ENCODE measurements around the gene TMEM272. TPM values are rescaled to one million over a fixed set of nuclear protein-coding genes. Genes with fewer than 3 reads are reported as not detected.
A peak's percentile ranks its signal among the peaks of the same experiment; 100 is the strongest.

Gene TMEM272
- total and polyA plus RNA-seq, 8 donors = 0.03 to 0.37 TPM; not detected in 6

- intact Hi-C loops (cut with DNase I; ENCODE audit: low total_unique reads) = no loop called here
- Histone ChIP-seq H3K27me3 (no peaks in the 10 kb centered on the region), H3K27ac (no peak overlapping the region), H3K36me3 (no peaks in the 10 kb centered on the region), H3K9me3 (no peaks in the 10 kb centered on the region), H3K4me1 (peaks cover 0 to 11% (median 0%) of the 10 kb centered on the region in 4 donors), H3K4me3 (no peak overlapping the region)
- DNase-seq = peak in 1 of 2 donors; percentile 59
- WGBS, 5 donors = 71 to 75% (median 72%) methylated on average over 6 of the region's 6 CpGs
- TF ChIP-seq POLR2AphosphoS5 (IDR thresholded peaks at IDR 0.05) = no peak
- TF ChIP-seq, protein P1, sequence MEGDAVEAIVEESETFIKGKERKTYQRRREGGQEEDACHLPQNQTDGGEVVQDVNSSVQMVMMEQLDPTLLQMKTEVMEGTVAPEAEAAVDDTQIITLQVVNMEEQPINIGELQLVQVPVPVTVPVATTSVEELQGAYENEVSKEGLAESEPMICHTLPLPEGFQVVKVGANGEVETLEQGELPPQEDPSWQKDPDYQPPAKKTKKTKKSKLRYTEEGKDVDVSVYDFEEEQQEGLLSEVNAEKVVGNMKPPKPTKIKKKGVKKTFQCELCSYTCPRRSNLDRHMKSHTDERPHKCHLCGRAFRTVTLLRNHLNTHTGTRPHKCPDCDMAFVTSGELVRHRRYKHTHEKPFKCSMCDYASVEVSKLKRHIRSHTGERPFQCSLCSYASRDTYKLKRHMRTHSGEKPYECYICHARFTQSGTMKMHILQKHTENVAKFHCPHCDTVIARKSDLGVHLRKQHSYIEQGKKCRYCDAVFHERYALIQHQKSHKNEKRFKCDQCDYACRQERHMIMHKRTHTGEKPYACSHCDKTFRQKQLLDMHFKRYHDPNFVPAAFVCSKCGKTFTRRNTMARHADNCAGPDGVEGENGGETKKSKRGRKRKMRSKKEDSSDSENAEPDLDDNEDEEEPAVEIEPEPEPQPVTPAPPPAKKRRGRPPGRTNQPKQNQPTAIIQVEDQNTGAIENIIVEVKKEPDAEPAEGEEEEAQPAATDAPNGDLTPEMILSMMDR (IDR thresholded peaks at IDR 0.05) = peak in 3 of 7 experiments; percentile 19 to 33 (median 29)
These were observed 12.4 kb downstream of the TMEM272 start for GRCh38 chr13:51832471-51833152.

- no peak overlapping the region for H3K4me3 ChIP-seq
- no peak for TF ChIP-seq POLR2A (IDR thresholded peaks at IDR 0.05)
- TF ChIP-seq POLR2AphosphoS5 (IDR thresholded peaks at IDR 0.05) = no peak
- TF ChIP-seq EP300 (IDR thresholded peaks at IDR 0.05) = no peak
- TF ChIP-seq, protein P1 (IDR thresholded peaks at IDR 0.05) = no peak
- no peak overlapping the region for H3K27ac ChIP-seq
- no peaks in the 10 kb centered on the region for H3K27me3 ChIP-seq
- 90 to 97% (median 92%) methylated on average over 4 to 5 of the region's 5 CpGs for WGBS, 5 donors
- H3K4me1 ChIP-seq = peaks cover 0 to 22% (median 3%) of the 10 kb centered on the region in 4 donors
- intact Hi-C loops (cut with DNase I; ENCODE audit: low total_unique reads) = no loop called here
- DNase-seq = no peak
- H3K36me3 ChIP-seq = no peaks in the 10 kb centered on the region
- no peaks in the 10 kb centered on the region for H3K9me3 ChIP-seq
These were observed 13.5 kb downstream of the TMEM272 start for GRCh38 chr13:51831519-51831918.

DNA sequence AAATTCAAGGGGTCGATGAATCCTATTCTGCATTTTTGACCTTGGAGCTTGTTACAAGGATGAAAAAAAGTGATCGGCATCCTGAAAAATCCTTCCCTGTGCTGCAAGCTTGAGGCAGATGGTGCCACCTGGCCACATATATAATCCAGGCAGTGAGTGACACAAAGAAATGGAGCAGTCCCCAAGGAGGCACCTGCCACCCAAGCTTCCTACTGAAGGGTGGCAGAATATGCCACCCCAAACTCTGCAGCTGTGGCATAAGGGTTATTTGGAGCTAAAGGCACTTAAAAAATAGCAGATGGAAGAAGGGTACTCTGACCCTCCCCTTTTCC lies 15.4 kb downstream of the TMEM272 start:
- TF ChIP-seq, protein P1 (IDR thresholded peaks at IDR 0.05) = no peak
- TF ChIP-seq POLR2A (IDR thresholded peaks at IDR 0.05) = no peak
- no peak for TF ChIP-seq EP300 (IDR thresholded peaks at IDR 0.05)
- TF ChIP-seq POLR2AphosphoS5 (IDR thresholded peaks at IDR 0.05) = no peak
- no peak overlapping the region for H3K4me3 ChIP-seq
- H3K36me3 ChIP-seq = no peaks in the 10 kb centered on the region
- H3K9me3 ChIP-seq = no peaks in the 10 kb centered on the region
- no peak overlapping the region for H3K27ac ChIP-seq
- intact Hi-C loops (cut with DNase I; ENCODE audit: low total_unique reads) = no loop called here
- H3K4me1 ChIP-seq = peaks cover 0 to 42% (median 13%) of the 10 kb centered on the region in 4 donors
- no peak for DNase-seq
- no peaks in the 10 kb centered on the region for H3K27me3 ChIP-seq
- 87 to 98% (median 90%) methylated on average over 2 of the region's 2 CpGs for WGBS, 5 donors

DNA sequence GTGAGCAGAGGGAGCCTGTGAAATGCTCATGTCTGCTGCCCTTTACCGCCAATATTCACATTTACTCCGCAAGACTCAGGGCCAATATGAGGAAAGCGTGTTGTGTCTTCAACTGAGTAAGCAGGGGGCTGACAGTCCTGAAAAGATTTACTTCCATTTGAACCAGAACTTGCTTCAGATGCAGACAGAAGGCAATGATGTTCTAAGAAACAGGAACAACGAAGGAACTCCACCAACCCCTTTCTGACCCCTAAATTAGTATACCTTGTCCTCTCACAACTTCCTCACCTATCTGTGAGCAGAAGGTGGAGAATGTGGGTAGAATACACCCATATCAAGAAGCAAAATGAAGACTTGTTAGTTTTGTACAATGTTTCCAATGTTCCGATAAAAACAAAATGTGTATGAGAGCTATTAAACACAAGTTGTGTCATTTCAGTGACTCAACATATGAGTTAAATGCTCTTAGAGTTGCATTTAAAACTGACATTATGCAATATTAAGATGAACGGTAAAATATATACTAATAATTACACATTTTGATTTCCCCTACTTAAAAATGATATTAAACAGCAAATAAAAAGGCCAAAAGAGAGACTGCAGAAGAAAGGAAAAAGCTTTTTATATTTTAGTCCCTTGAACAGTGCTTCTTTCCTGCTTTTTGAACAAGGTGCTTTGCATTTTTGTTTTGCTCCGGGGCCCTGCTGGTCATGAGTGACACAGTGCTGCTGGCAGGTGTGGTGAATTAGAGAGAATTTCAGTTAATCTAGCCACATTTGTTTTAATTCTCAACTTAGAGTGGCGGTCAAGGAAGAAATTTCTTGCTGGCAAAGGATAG lies 16.0 kb downstream of the TMEM272 start:
- intact Hi-C loops (cut with DNase I; ENCODE audit: low total_unique reads) = no loop called here
- H3K4me3 ChIP-seq = no peak overlapping the region
- no peak for TF ChIP-seq EP300 (IDR thresholded peaks at IDR 0.05)
- 88 to 93% (median 91%) methylated on average over 8 of the region's 8 CpGs for WGBS, 5 donors
- no peaks in the 10 kb centered on the region for H3K9me3 ChIP-seq
- no peaks in the 10 kb centered on the region for H3K36me3 ChIP-seq
- no peaks in the 10 kb centered on the region for H3K27me3 ChIP-seq
- peaks cover 0 to 44% (median 13%) of the 10 kb centered on the region in 4 donors for H3K4me1 ChIP-seq
- DNase-seq = no peak
- H3K27ac ChIP-seq = peak overlapping the region in 2 of 5 donors; percentile 20 to 43

All from stomach (tissue), 9 donors.